Stimulated activated CD8-positive, alpha-beta memory T cell treated with anti-CD3 and anti-CD28 coated beads, Interleukin-7, amount 100 ng/mL, for 4 hours (primary cell): ENCODE measurements around the gene GPC3.

ENCODE experiments used
- DNase-seq, 2 donors: peaks; one replicate each; pipeline ENCODE4 v3.0.0-alpha.2; 2020; ENCODE audit warnings: low read depth in 2 of 2

GPC3 gene

GRCh38 chrX:133846311-133846710 is 139.1 kb downstream of the GPC3 start:
- DNase-seq, result no peak

- DNase-seq, result no peak
These were observed 145.0 kb downstream of the GPC3 start for GRCh38 chrX:133840415-133840814.

- DNase-seq, result peak in 1 of 2 donors; percentile 0
These were observed 146.4 kb downstream of the GPC3 start for GRCh38 chrX:133838761-133839676.

- no peak for DNase-seq
These were observed 148.3 kb downstream of the GPC3 start for GRCh38 chrX:133837091-133837490.

- DNase-seq, result no peak
These were observed 148.8 kb downstream of the GPC3 start for GRCh38 chrX:133836561-133836960.

GRCh38 chrX:133834771-133835170 is 150.6 kb downstream of the GPC3 start:
- no peak for DNase-seq

- no peak for DNase-seq
These were observed 165.8 kb downstream of the GPC3 start for GRCh38 chrX:133819546-133819945.

- DNase-seq, result no peak
These were observed 167.4 kb downstream of the GPC3 start for GRCh38 chrX:133818019-133818418.

GRCh38 chrX:133815496-133815895 is 169.9 kb downstream of the GPC3 start:
- DNase-seq, result no peak

GRCh38 chrX:133813971-133814370 is 171.4 kb downstream of the GPC3 start:
- no peak for DNase-seq

- no peak for DNase-seq
These were observed 173.0 kb downstream of the GPC3 start for GRCh38 chrX:133812402-133812801.

GRCh38 chrX:133810925-133811324 is 174.5 kb downstream of the GPC3 start:
- DNase-seq, result no peak

- DNase-seq, result no peak
These were observed 181.3 kb downstream of the GPC3 start for GRCh38 chrX:133804072-133804471.

- no peak for DNase-seq
These were observed 189.1 kb downstream of the GPC3 start for GRCh38 chrX:133796282-133796681.

- no peak for DNase-seq
These were observed 191.3 kb downstream of the GPC3 start for GRCh38 chrX:133794126-133794525.

GRCh38 chrX:133793626-133794025 is 191.8 kb downstream of the GPC3 start:
- no peak for DNase-seq

GRCh38 chrX:133792198-133792953 is 193.0 kb downstream of the GPC3 start:
- DNase-seq, result peak; percentile 8 to 20

- no peak for DNase-seq
These were observed 195.6 kb downstream of the GPC3 start for GRCh38 chrX:133789829-133790228.

GRCh38 chrX:133786382-133786781 is 199.0 kb downstream of the GPC3 start:
- no peak for DNase-seq

- no peak for DNase-seq
These were observed 202.1 kb downstream of the GPC3 start for GRCh38 chrX:133783274-133783673.

GRCh38 chrX:133781174-133781573 is 204.2 kb downstream of the GPC3 start:
- no peak for DNase-seq

- peak in 1 of 2 donors; percentile 7 for DNase-seq
These were observed 209.3 kb downstream of the GPC3 start for GRCh38 chrX:133776072-133776471.

- no peak for DNase-seq
These were observed 210.6 kb downstream of the GPC3 start for GRCh38 chrX:133774807-133775206.
